ENCODE results near the gene ARHGAP24.

ARHGAP24 gene

GRCh38 chr4:85939595-85939994 lies 464.6 kb downstream of the ARHGAP24 start:
- TF ChIP-seq TCF12 (IDR thresholded peaks at IDR 0.05; ENCODE audit: low read depth) (no peak), EP300 (IDR thresholded peaks at IDR 0.05; ENCODE audit: borderline replicate concordance) (no peak), RAD21 (IDR thresholded peaks at IDR 0.05; ENCODE audit: low read depth) (no peak), TAF1 (IDR thresholded peaks at IDR 0.05; ENCODE audit: low read depth) (no peak)

- TF ChIP-seq RAD21 (IDR thresholded peaks at IDR 0.05; ENCODE audit: low read depth) (no peak), NFIC (IDR thresholded peaks at IDR 0.05) (no peak), FOXM1 (IDR thresholded peaks at IDR 0.05; ENCODE audit: borderline replicate concordance, low read depth) (no peak), TAF1 (IDR thresholded peaks at IDR 0.05; ENCODE audit: low read depth) (no peak), MAX (IDR thresholded peaks at IDR 0.05) (no peak), REST (IDR thresholded peaks at IDR 0.05; ENCODE audit: low read depth) (no peak), ZBTB7A (IDR thresholded peaks at IDR 0.05; ENCODE audit: low read depth) (no peak), TCF12 (IDR thresholded peaks at IDR 0.05; ENCODE audit: low read depth) (no peak), CREB1 (IDR thresholded peaks at IDR 0.05; ENCODE audit: low read depth) (no peak)
Measured at GRCh38 chr4:85940151-85940550, 465.2 kb downstream of the ARHGAP24 start.

DNA sequence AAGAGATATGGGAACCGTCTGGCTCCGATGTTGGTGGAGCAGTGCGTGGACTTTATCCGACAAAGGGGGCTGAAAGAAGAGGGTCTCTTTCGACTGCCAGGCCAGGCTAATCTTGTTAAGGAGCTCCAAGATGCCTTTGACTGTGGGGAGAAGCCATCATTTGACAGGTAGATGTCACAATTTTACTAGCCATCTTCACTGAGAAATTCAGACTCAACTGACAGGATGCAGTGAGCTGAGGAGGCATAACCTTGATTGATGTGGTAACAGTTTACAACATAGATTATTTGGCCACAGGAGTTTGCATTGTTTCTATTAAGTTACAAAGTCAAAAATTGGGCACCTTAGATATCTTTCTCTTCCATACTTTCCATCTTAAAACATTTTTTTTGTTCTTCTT lies 467.2 kb downstream of the ARHGAP24 start:
- TF ChIP-seq FOXM1 (IDR thresholded peaks at IDR 0.05; ENCODE audit: borderline replicate concordance, low read depth) (no peak), REST (IDR thresholded peaks at IDR 0.05; ENCODE audit: low read depth) (no peak), EGR1 (IDR thresholded peaks at IDR 0.05) (no peak), TEAD4 (IDR thresholded peaks at IDR 0.05) (no peak), MAX (IDR thresholded peaks at IDR 0.05) (no peak), TAF1 (IDR thresholded peaks at IDR 0.05; ENCODE audit: low read depth) (no peak), EP300 (IDR thresholded peaks at IDR 0.05; ENCODE audit: borderline replicate concordance) (no peak), CREB1 (IDR thresholded peaks at IDR 0.05; ENCODE audit: low read depth) (no peak), CEBPB (IDR thresholded peaks at IDR 0.05) (no peak), NFIC (IDR thresholded peaks at IDR 0.05) (no peak), USF1 (IDR thresholded peaks at IDR 0.05) (no peak), ZBTB7A (IDR thresholded peaks at IDR 0.05; ENCODE audit: low read depth) (no peak), RAD21 (IDR thresholded peaks at IDR 0.05; ENCODE audit: low read depth) (no peak), YY1 (IDR thresholded peaks at IDR 0.05; ENCODE audit: low read depth) (no peak), TCF12 (IDR thresholded peaks at IDR 0.05; ENCODE audit: low read depth) (no peak)

- TF ChIP-seq CEBPB (IDR thresholded peaks at IDR 0.05) (no peak), MAX (IDR thresholded peaks at IDR 0.05) (no peak), EP300 (IDR thresholded peaks at IDR 0.05; ENCODE audit: borderline replicate concordance) (no peak), REST (IDR thresholded peaks at IDR 0.05; ENCODE audit: low read depth) (no peak), TAF1 (IDR thresholded peaks at IDR 0.05; ENCODE audit: low read depth) (no peak), EGR1 (IDR thresholded peaks at IDR 0.05) (no peak), TCF12 (IDR thresholded peaks at IDR 0.05; ENCODE audit: low read depth) (no peak), YY1 (IDR thresholded peaks at IDR 0.05; ENCODE audit: low read depth) (no peak), NFIC (IDR thresholded peaks at IDR 0.05) (no peak), TEAD4 (IDR thresholded peaks at IDR 0.05) (no peak), ZBTB7A (IDR thresholded peaks at IDR 0.05; ENCODE audit: low read depth) (no peak), CREB1 (IDR thresholded peaks at IDR 0.05; ENCODE audit: low read depth) (no peak), RAD21 (IDR thresholded peaks at IDR 0.05; ENCODE audit: low read depth) (no peak), USF1 (IDR thresholded peaks at IDR 0.05) (no peak), FOXM1 (IDR thresholded peaks at IDR 0.05; ENCODE audit: borderline replicate concordance, low read depth) (no peak)
Measured at GRCh38 chr4:85946821-85947220, 471.9 kb downstream of the ARHGAP24 start.
